Activated T-cell treated with anti-CD3 and anti-CD28 coated beads, Interleukin-2, amount 50 U/mL, for 72 hours (primary cell): ENCODE measurements around the gene CUL4A. TPM values are rescaled to one million over a fixed set of nuclear protein-coding genes. Genes with fewer than 3 reads are reported as not detected.

Experiments
- total RNA-seq, 2 donors: library from RNA; stranded (reverse); gene quantifications; one replicate each; pipeline ENCODE4 v1.2.3, GENCODE V29; 2022

The CUL4A gene
- total RNA-seq, 2 donors from 2014 or later, result 71.4 to 82.1 TPM

Other genes with a start within 250 kb of the CUL4A start
- gene MCF2L, start 240.4 kb upstream of the CUL4A start, total RNA-seq, result 10 to 100 TPM in 1 of 2 donors, 1 to 10 TPM in 1; 9.6 to 11.8 TPM
- gene F7, start 103.8 kb upstream of the CUL4A start, total RNA-seq, result not detected
- gene F10, start 86.8 kb upstream of the CUL4A start, total RNA-seq, result not detected
- gene PROZ, start 51.0 kb upstream of the CUL4A start, total RNA-seq, result not detected
- gene PCID2, start 944 bp upstream of the CUL4A start, total RNA-seq, result 10 to 100 TPM; 76.8 to 83.1 TPM
- gene LAMP1, start 87.6 kb downstream of the CUL4A start, total RNA-seq, result 10 to 100 TPM; 55.4 to 66.8 TPM
- 1 to 10 TPM in 1 of 2 donors, under 1 TPM in 1; 0.79 to 2.5 TPM for gene GRTP1, start 154.5 kb downstream of the CUL4A start, total RNA-seq
- gene ADPRHL1, start 243.9 kb downstream of the CUL4A start, total RNA-seq, result 1 to 10 TPM; 1.4 to 2.1 TPM